ENCODE results near the gene ABCB4. TPM values are rescaled to one million over a fixed set of nuclear protein-coding genes. Genes with fewer than 3 reads are reported as not detected.
A peak's percentile ranks its signal among the peaks of the same experiment; 100 is the strongest.

Gene ABCB4
- total RNA-seq, 1 donor from 2014 or later: 2.3 TPM

GRCh38 chr7:87494454-87494853, 19.0 kb upstream of the ABCB4 start:
- H3K9me3 Mint-ChIP-seq: peaks cover 8% of the 10 kb centered on the region
- no peak overlapping the region for H3K27ac Mint-ChIP-seq
- TF ChIP-seq CTCF (IDR thresholded peaks at IDR 0.05; ENCODE audit: unreplicated experiment): no peak
- H3K4me1 Mint-ChIP-seq: no peaks in the 10 kb centered on the region
- H3K27me3 Mint-ChIP-seq (ENCODE audit: low read depth): no peaks in the 10 kb centered on the region
- no peak for DNase-seq (ENCODE audit: low spot score in 2 of 2, unreplicated experiment in 2 of 2)
- H3K36me3 Mint-ChIP-seq: no peaks in the 10 kb centered on the region
- no peak overlapping the region for H3K4me3 Mint-ChIP-seq

DNA sequence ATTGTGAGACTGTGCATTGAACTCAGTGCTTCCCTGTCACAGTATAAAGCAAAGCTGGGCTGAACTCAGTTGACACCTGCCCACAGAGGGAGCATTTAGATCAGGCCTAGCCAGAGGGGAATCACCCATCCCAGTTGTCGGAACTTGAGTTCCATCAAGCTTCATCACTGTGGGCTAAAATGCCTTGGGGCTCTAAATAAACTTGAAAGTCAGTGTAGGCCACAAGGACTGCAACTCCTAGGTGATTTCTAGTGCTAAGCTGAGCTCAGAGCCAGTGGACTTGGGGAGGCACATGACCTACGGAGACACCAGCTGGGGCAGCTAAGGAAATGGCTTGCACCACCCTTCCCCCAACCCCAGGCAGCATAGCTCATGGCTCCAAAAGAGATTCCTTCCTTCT, 7.7 kb upstream of the ABCB4 start:
- no peak for DNase-seq (ENCODE audit: low spot score in 2 of 2, unreplicated experiment in 2 of 2)
- Mint-ChIP-seq H3K27ac (no peak overlapping the region), H3K36me3 (no peaks in the 10 kb centered on the region), H3K4me1 (no peaks in the 10 kb centered on the region), H3K9me3 (no peaks in the 10 kb centered on the region), H3K4me3 (no peak overlapping the region), H3K27me3 (ENCODE audit: low read depth) (no peaks in the 10 kb centered on the region)
- TF ChIP-seq CTCF (IDR thresholded peaks at IDR 0.05; ENCODE audit: unreplicated experiment): no peak

GRCh38 chr7:87482115-87482514, 6.6 kb upstream of the ABCB4 start:
- Mint-ChIP-seq H3K36me3 (no peaks in the 10 kb centered on the region), H3K9me3 (no peaks in the 10 kb centered on the region), H3K4me3 (no peak overlapping the region), H3K27ac (no peak overlapping the region), H3K4me1 (no peaks in the 10 kb centered on the region), H3K27me3 (ENCODE audit: low read depth) (no peaks in the 10 kb centered on the region)
- TF ChIP-seq CTCF (IDR thresholded peaks at IDR 0.05; ENCODE audit: unreplicated experiment): no peak
- no peak for DNase-seq (ENCODE audit: low spot score in 2 of 2, unreplicated experiment in 2 of 2)

DNA sequence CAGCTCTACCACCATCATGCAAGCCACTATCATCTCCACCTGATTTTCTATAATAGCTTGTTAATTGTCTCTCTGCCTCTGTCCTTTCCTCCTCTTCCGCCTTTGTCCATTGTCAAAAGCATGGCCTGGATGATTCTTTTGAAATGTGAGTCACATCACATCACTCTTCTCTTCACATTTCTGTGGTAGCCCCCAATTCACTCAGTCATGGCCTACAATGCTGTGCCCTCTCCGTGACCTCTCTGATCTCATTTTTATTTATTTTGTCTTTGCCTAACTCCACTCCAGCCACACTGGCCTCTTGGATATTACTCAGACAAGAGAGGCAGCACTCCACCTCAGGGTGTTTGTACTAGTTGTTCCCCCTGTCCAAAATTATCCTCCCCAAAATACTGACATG, 4.9 kb upstream of the ABCB4 start:
- DNase-seq (ENCODE audit: low spot score in 2 of 2, unreplicated experiment in 2 of 2): no peak
- no peak for TF ChIP-seq CTCF (IDR thresholded peaks at IDR 0.05; ENCODE audit: unreplicated experiment)
- H3K36me3 Mint-ChIP-seq: no peaks in the 10 kb centered on the region
- peaks cover 7% of the 10 kb centered on the region for H3K27me3 Mint-ChIP-seq (ENCODE audit: low read depth)
- no peaks in the 10 kb centered on the region for H3K4me1 Mint-ChIP-seq
- H3K4me3 Mint-ChIP-seq: no peak overlapping the region
- H3K9me3 Mint-ChIP-seq: no peaks in the 10 kb centered on the region
- no peak overlapping the region for H3K27ac Mint-ChIP-seq

- Mint-ChIP-seq H3K9me3 (no peaks in the 10 kb centered on the region), H3K27ac (no peak overlapping the region), H3K27me3 (ENCODE audit: low read depth) (peaks cover 10% of the 10 kb centered on the region), H3K4me1 (peaks cover 3% of the 10 kb centered on the region), H3K36me3 (no peaks in the 10 kb centered on the region), H3K4me3 (no peak overlapping the region)
- TF ChIP-seq CTCF (IDR thresholded peaks at IDR 0.05; ENCODE audit: unreplicated experiment): no peak
- no peak for DNase-seq (ENCODE audit: low spot score in 2 of 2, unreplicated experiment in 2 of 2)
Measured at GRCh38 chr7:87479951-87480350, 4.5 kb upstream of the ABCB4 start.

DNA sequence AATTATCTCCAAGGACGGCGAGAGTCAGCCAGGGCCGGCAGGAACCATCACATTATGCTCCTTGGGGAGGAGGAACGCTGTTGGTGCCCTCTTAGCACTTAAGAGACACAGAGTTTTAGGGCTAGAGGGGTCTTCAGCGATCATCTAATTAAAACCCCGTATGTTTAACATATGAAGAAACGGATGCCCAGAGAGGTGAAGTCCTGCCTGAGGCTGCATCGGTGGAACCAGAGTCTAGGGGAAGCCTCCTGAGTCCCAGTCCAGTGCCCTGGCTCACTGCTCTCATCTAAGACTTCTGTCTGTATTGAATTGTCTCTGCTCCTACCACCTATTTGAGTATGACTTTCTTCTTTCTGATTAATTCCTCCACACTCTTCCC, 688 bp upstream of the ABCB4 start:
- H3K4me3 Mint-ChIP-seq: peak overlapping the region; percentile 55
- H3K36me3 Mint-ChIP-seq: no peaks in the 10 kb centered on the region
- no peak for TF ChIP-seq CTCF (IDR thresholded peaks at IDR 0.05; ENCODE audit: unreplicated experiment)
- H3K27me3 Mint-ChIP-seq (ENCODE audit: low read depth): peaks cover 27% of the 10 kb centered on the region
- no peak overlapping the region for H3K27ac Mint-ChIP-seq
- no peaks in the 10 kb centered on the region for H3K9me3 Mint-ChIP-seq
- no peak for DNase-seq (ENCODE audit: low spot score in 2 of 2, unreplicated experiment in 2 of 2)
- peaks cover 10% of the 10 kb centered on the region for H3K4me1 Mint-ChIP-seq
